Thymus (tissue), 11 donors: ENCODE data around the gene GGA3. TPM values are rescaled to one million over a fixed set of nuclear protein-coding genes. Genes with fewer than 3 reads are reported as not detected.

Experiments
- DNase-seq, 9 donors: peaks; one replicate each; pipeline ENCODE4 v3.0.0-alpha.2; 2013; ENCODE audit warnings: low spot score in 9 of 9, low read depth in 6 of 9, missing footprints in 1 of 9
- H3K27ac ChIP-seq, 2 donors: one replicate each; pipeline ENCODE4 v1.5.1; 2013; ENCODE audit warnings: control low read depth in 1 of 2, low read depth in 1 of 2, low read length in 1 of 2, mild to moderate bottlenecking in 1 of 2, moderate library complexity in 1 of 2
- H3K27me3 ChIP-seq, 2 donors: one replicate each; pipeline ENCODE4 v1.5.1; 2013; ENCODE audit warnings: low read length in 1 of 2; ENCODE audit not compliant: control insufficient read depth in 2 of 2, insufficient read depth in 1 of 2
- H3K36me3 ChIP-seq, 2 donors: one replicate each; pipeline ENCODE4 v1.5.1; 2013; ENCODE audit warnings: low read length in 1 of 2, mild to moderate bottlenecking in 1 of 2, moderate library complexity in 1 of 2; ENCODE audit not compliant: control insufficient read depth in 2 of 2, insufficient read depth in 2 of 2
- H3K4me1 ChIP-seq, 2 donors: one replicate each; pipeline ENCODE4 v1.5.1; 2013; ENCODE audit warnings: low read length in 2 of 2; ENCODE audit not compliant: control insufficient read depth in 2 of 2, insufficient read depth in 2 of 2
- H3K4me3 ChIP-seq, 2 donors: one replicate each; pipeline ENCODE4 v1.5.1; 2013; ENCODE audit warnings: low read length in 2 of 2, control low read depth in 1 of 2, mild to moderate bottlenecking in 1 of 2
- H3K9me3 ChIP-seq, 2 donors: one replicate each; pipeline ENCODE4 v1.5.1; 2013; ENCODE audit warnings: low read length in 1 of 2, mild to moderate bottlenecking in 1 of 2; ENCODE audit not compliant: control insufficient read depth in 2 of 2, insufficient read depth in 1 of 2
- WGBS: extraction: QIAGEN DNeasy Blood & Tissue Kit; methylation state at CpG from one replicate; pipeline ENCODE4 v1.1.7; 2013; 5-methylcytosine and 5-hydroxymethylcytosine counted together
- polyA plus RNA-seq: library from polyadenylated mRNA; stranded (reverse); fragments of 200-250 nt; gene quantifications from one replicate; pipeline ENCODE4 v1.2.3, GENCODE V29; 2013
- total RNA-seq: library from RNA; stranded (reverse); fragments of 120-200 nt; gene quantifications from one replicate; pipeline ENCODE4 v1.2.4, GENCODE V29; 2013
- donor health status: healthy.

The GGA3 gene
- total and polyA plus RNA-seq, 2 donors: 18.1 to 33.3 TPM

GRCh38 chr17:75242461-75243042 is 18.9 kb downstream of the GGA3 start:
- Histone ChIP-seq H3K27ac (no peak overlapping the region), H3K4me1 (peaks cover 26 to 43% of the 10 kb centered on the region in 2 donors), H3K27me3 (no peaks in the 10 kb centered on the region), H3K36me3 (peaks cover 81 to 92% of the 10 kb centered on the region in 2 donors), H3K4me3 (no peak overlapping the region), H3K9me3 (no peaks in the 10 kb centered on the region)
- no peak for DNase-seq
- WGBS: 87% methylated on average over 17 of the region's 17 CpGs

GRCh38 chr17:75241996-75242460 is 19.4 kb downstream of the GGA3 start:
- DNase-seq: no peak
- no peaks in the 10 kb centered on the region for H3K27me3 ChIP-seq
- no peaks in the 10 kb centered on the region for H3K9me3 ChIP-seq
- H3K27ac ChIP-seq: no peak overlapping the region
- peaks cover 26 to 43% of the 10 kb centered on the region in 2 donors for H3K4me1 ChIP-seq
- H3K4me3 ChIP-seq: no peak overlapping the region
- H3K36me3 ChIP-seq: peaks cover 87 to 95% of the 10 kb centered on the region in 2 donors
- WGBS: 97% methylated on average over 15 of the region's 15 CpGs

GRCh38 chr17:75241502-75241901 is 19.9 kb downstream of the GGA3 start:
- no peak overlapping the region for H3K4me3 ChIP-seq
- no peak overlapping the region for H3K27ac ChIP-seq
- H3K4me1 ChIP-seq: peaks cover 26 to 43% of the 10 kb centered on the region in 2 donors
- H3K27me3 ChIP-seq: no peaks in the 10 kb centered on the region
- WGBS: 96% methylated on average over 9 of the region's 9 CpGs
- H3K9me3 ChIP-seq: no peaks in the 10 kb centered on the region
- DNase-seq: no peak
- H3K36me3 ChIP-seq: peaks cover 90 to 99% of the 10 kb centered on the region in 2 donors

GRCh38 chr17:75241143-75241430 is 20.3 kb downstream of the GGA3 start:
- peaks cover 90 to 99% of the 10 kb centered on the region in 2 donors for H3K36me3 ChIP-seq
- peaks cover 26 to 40% of the 10 kb centered on the region in 2 donors for H3K4me1 ChIP-seq
- no peak overlapping the region for H3K4me3 ChIP-seq
- no peak overlapping the region for H3K27ac ChIP-seq
- no peaks in the 10 kb centered on the region for H3K9me3 ChIP-seq
- H3K27me3 ChIP-seq: no peaks in the 10 kb centered on the region
- WGBS: 96% methylated on average over 7 of the region's 7 CpGs
- no peak for DNase-seq

- Histone ChIP-seq H3K27ac (no peak overlapping the region), H3K4me1 (peaks cover 24 to 34% of the 10 kb centered on the region in 2 donors)
Measured at GRCh38 chr17:75240394-75241142, 20.8 kb downstream of the GGA3 start.

GRCh38 chr17:75239778-75240393 is 21.5 kb downstream of the GGA3 start:
- no peak for DNase-seq
- no peak overlapping the region for H3K27ac ChIP-seq
- 98% methylated on average over 23 of the region's 23 CpGs for WGBS

More at GRCh38 chr17:75240394-75241142, 20.8 kb downstream of the GGA3 start:
- 88% methylated on average over 23 of the region's 23 CpGs for WGBS
- no peak overlapping the region for H3K4me3 ChIP-seq
- H3K27me3 ChIP-seq: no peaks in the 10 kb centered on the region
- H3K36me3 ChIP-seq: peaks cover 89 to 99% of the 10 kb centered on the region in 2 donors
- DNase-seq: peak in 1 of 9 donors; percentile 29
- H3K9me3 ChIP-seq: no peaks in the 10 kb centered on the region

GRCh38 chr17:75239214-75239613 is 22.2 kb downstream of the GGA3 start:
- 96% methylated on average over 12 of the region's 12 CpGs for WGBS
- no peak for DNase-seq
- Histone ChIP-seq H3K27ac (no peak overlapping the region), H3K9me3 (no peaks in the 10 kb centered on the region), H3K4me1 (peaks cover 10 to 21% of the 10 kb centered on the region in 2 donors), H3K27me3 (no peaks in the 10 kb centered on the region), H3K36me3 (peaks cover 93 to 100% of the 10 kb centered on the region in 2 donors), H3K4me3 (no peak overlapping the region)

More at GRCh38 chr17:75239778-75240393, 21.5 kb downstream of the GGA3 start:
- no peak overlapping the region for H3K4me3 ChIP-seq
- peaks cover 17 to 28% of the 10 kb centered on the region in 2 donors for H3K4me1 ChIP-seq
- H3K36me3 ChIP-seq: peaks cover 91 to 99% of the 10 kb centered on the region in 2 donors
- no peaks in the 10 kb centered on the region for H3K9me3 ChIP-seq
- no peaks in the 10 kb centered on the region for H3K27me3 ChIP-seq

- H3K27ac ChIP-seq: no peak overlapping the region
- peaks cover 96 to 97% of the 10 kb centered on the region in 2 donors for H3K36me3 ChIP-seq
- 77% methylated on average over 13 of the region's 13 CpGs for WGBS
- peak in 7 of 9 donors; percentile 45 to 73 (median 58) for DNase-seq
- no peak overlapping the region for H3K4me3 ChIP-seq
- H3K27me3 ChIP-seq: no peaks in the 10 kb centered on the region
- no peaks in the 10 kb centered on the region for H3K9me3 ChIP-seq
- H3K4me1 ChIP-seq: peaks cover 6 to 16% of the 10 kb centered on the region in 2 donors
Measured at GRCh38 chr17:75238684-75239191, 22.7 kb downstream of the GGA3 start.
